ENCODE measurements around the gene WDR93. TPM values are rescaled to one million over a fixed set of nuclear protein-coding genes. Genes with fewer than 3 reads are reported as not detected.
A peak's percentile ranks its signal among the peaks of the same experiment; 100 is the strongest.

WDR93 gene
- total RNA-seq, 2 experiments from 2014 or later = 0.19 TPM; not detected in 1

DNA sequence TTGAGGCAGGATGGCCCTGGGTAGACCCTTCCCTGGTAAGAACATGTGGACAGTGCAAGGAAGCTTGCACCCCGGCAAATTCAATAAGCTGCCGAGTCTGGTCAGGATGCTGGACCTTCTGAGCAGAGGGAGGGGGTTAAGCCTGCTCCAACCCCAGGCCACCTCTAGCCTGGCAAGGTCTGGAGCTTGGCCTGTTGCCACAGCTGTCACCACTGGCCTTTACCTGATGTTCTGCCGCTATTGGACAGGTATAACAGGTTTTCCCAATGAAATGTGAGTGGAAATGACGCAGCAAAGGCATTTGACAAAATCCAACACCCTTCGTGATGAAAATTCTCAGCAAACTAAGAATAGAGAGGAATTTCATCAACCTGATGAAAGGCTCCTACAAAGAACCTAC lies 61.1 kb downstream of the WDR93 start:
- no peak for DNase-seq (ENCODE audit: low spot score)
- Histone ChIP-seq H3K4me2 (ENCODE audit: low read length) (peak overlapping the region; percentile 85; the same call in 1 of the 2 replicates), H3K9me3 (ENCODE audit: low read length) (no peaks in the 10 kb centered on the region), H3K4me1 (ENCODE audit: insufficient read depth, low read length, poor library complexity, severe bottlenecking) (peaks cover 7% of the 10 kb centered on the region), H3K4me3 (ENCODE audit: low read depth, low read length, poor library complexity, severe bottlenecking) (no peak overlapping the region), H3K79me2 (ENCODE audit: insufficient read depth, low read depth, low read length) (no peaks in the 10 kb centered on the region), H2AFZ (ENCODE audit: low read length) (no peak overlapping the region), H3K27ac (ENCODE audit: low read depth, low read length, poor library complexity, severe bottlenecking) (no peak overlapping the region), H3K36me3 (ENCODE audit: insufficient read depth, low read length) (no peaks in the 10 kb centered on the region), H3K9me2 (ENCODE audit: insufficient read depth, low read length) (no peaks in the 10 kb centered on the region), H4K20me1 (ENCODE audit: insufficient read depth, low read length) (no peaks in the 10 kb centered on the region)
- BruUV-seq (replicated peaks) = no TSS peak
- TF ChIP-seq, protein P1, sequence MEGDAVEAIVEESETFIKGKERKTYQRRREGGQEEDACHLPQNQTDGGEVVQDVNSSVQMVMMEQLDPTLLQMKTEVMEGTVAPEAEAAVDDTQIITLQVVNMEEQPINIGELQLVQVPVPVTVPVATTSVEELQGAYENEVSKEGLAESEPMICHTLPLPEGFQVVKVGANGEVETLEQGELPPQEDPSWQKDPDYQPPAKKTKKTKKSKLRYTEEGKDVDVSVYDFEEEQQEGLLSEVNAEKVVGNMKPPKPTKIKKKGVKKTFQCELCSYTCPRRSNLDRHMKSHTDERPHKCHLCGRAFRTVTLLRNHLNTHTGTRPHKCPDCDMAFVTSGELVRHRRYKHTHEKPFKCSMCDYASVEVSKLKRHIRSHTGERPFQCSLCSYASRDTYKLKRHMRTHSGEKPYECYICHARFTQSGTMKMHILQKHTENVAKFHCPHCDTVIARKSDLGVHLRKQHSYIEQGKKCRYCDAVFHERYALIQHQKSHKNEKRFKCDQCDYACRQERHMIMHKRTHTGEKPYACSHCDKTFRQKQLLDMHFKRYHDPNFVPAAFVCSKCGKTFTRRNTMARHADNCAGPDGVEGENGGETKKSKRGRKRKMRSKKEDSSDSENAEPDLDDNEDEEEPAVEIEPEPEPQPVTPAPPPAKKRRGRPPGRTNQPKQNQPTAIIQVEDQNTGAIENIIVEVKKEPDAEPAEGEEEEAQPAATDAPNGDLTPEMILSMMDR (conservative IDR thresholded peaks at IDR 0.05; ENCODE audit: low read length) = no peak
- no peak for TF ChIP-seq EZH2phosphoT487 (IDR thresholded peaks at IDR 0.05; ENCODE audit: borderline replicate concordance, low read depth, low read length)
- intact Hi-C loops (cut with micrococcal nuclease; ENCODE audit: unreplicated experiment) = no loop called here
- CTCF ChIA-PET (ENCODE audit: unreplicated experiment) = interaction anchor here (0.5 kb wide), 1 partner anchor 170 kb away, joined by 3 read pairs; no protein-coding TSS in a partner anchor
- POLR2A ChIA-PET = interaction anchor here (0.8 kb wide), 1 partner anchor 12 kb away, joined by 3 read pairs; no protein-coding TSS in a partner anchor

DNA sequence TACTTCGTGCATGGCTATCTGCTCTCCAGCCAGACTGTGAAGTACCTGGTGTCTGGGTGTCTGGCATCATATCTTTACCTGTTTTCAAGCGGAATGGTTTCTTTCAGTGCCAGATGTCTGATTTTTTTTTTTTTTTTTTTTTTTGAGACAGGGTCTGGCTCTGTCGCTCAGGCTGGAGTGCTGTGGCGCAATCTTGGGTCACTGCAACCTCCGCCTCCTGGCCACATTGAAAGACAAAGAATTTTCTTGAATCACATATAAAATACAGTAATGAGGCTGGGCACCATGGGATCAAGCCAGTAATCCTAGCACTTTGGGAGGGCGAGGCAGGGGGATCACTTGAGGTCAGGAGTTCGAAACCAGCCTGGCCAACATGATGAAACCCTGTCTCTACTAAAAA lies 63.2 kb downstream of the WDR93 start:
- no TSS peak for BruUV-seq (replicated peaks)
- CTCF ChIA-PET (ENCODE audit: unreplicated experiment) = no interaction called here
- POLR2A ChIA-PET = interaction anchor here (0.6 to 1.0 kb wide), 4 partner anchors 137 to 486 kb away, joined by 4 to 5 read pairs (median 4); no protein-coding TSS in a partner anchor
- H3K9me2 ChIP-seq (ENCODE audit: insufficient read depth, low read length) = no peaks in the 10 kb centered on the region
- no peak overlapping the region for H3K27ac ChIP-seq (ENCODE audit: low read depth, low read length, poor library complexity, severe bottlenecking)
- H3K36me3 ChIP-seq (ENCODE audit: insufficient read depth, low read length) = no peaks in the 10 kb centered on the region
- no peak for DNase-seq (ENCODE audit: low spot score)
- no peaks in the 10 kb centered on the region for H4K20me1 ChIP-seq (ENCODE audit: insufficient read depth, low read length)
- peaks cover 7% of the 10 kb centered on the region for H3K4me1 ChIP-seq (ENCODE audit: insufficient read depth, low read length, poor library complexity, severe bottlenecking)
- H3K4me2 ChIP-seq (ENCODE audit: low read length) = no peak overlapping the region
- no peak overlapping the region for H3K4me3 ChIP-seq (ENCODE audit: low read depth, low read length, poor library complexity, severe bottlenecking)
- H2AFZ ChIP-seq (ENCODE audit: low read length) = no peak overlapping the region
- H3K79me2 ChIP-seq (ENCODE audit: insufficient read depth, low read depth, low read length) = no peaks in the 10 kb centered on the region
- intact Hi-C loops (cut with micrococcal nuclease; ENCODE audit: unreplicated experiment) = no loop called here
- TF ChIP-seq, protein P1 (conservative IDR thresholded peaks at IDR 0.05; ENCODE audit: low read length) = no peak
- TF ChIP-seq EZH2phosphoT487 (IDR thresholded peaks at IDR 0.05; ENCODE audit: borderline replicate concordance, low read depth, low read length) = no peak
- H3K9me3 ChIP-seq (ENCODE audit: low read length) = no peaks in the 10 kb centered on the region

DNA sequence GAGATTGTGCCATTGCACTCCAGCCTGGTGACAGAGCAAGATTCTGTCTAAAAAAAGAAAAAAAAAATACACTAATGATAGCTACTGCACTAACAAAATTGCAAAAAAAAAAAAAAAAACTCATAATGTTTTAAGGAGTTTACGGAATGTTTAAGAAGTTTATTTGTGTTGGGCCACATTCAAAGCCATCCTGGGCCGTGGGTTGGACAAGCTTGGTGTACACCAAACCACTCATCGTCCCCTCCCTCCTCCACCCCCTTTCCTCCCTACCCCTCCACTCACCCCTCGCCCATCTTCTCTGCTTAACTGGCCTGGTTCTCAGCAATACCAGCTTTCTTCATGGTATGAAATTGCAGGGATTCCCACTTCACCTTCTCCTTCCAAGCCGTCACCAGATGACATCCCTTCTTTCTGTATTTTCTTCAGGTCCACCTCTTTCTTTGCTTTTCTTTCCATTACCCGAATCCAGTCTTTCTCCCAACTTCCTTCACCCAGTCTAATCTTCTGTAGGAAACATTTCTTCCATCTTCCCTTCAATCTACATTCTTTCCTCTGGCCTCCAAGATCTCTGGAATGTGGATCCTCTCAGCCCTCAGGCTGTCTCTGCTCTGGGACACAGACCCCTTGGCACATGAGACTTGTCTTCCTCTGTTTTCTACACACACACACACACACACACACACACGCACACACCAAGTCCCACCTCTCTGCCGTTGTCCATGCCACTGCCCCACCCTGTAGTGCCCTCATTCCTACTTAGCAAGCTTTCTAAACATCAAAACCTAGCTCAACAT lies 63.9 kb downstream of the WDR93 start:
- Histone ChIP-seq H3K4me2 (ENCODE audit: low read length) (no peak overlapping the region), H4K20me1 (ENCODE audit: insufficient read depth, low read length) (no peaks in the 10 kb centered on the region), H3K4me1 (ENCODE audit: insufficient read depth, low read length, poor library complexity, severe bottlenecking) (peaks cover 7% of the 10 kb centered on the region), H3K4me3 (ENCODE audit: low read depth, low read length, poor library complexity, severe bottlenecking) (no peak overlapping the region), H3K79me2 (ENCODE audit: insufficient read depth, low read depth, low read length) (no peaks in the 10 kb centered on the region), H3K9me3 (ENCODE audit: low read length) (no peaks in the 10 kb centered on the region), H3K9me2 (ENCODE audit: insufficient read depth, low read length) (no peaks in the 10 kb centered on the region), H3K36me3 (ENCODE audit: insufficient read depth, low read length) (no peaks in the 10 kb centered on the region), H3K27ac (ENCODE audit: low read depth, low read length, poor library complexity, severe bottlenecking) (no peak overlapping the region), H2AFZ (ENCODE audit: low read length) (no peak overlapping the region)
- CTCF ChIA-PET (ENCODE audit: unreplicated experiment) = no interaction called here
- TF ChIP-seq, protein P1 (conservative IDR thresholded peaks at IDR 0.05; ENCODE audit: low read length) = no peak
- TF ChIP-seq EZH2phosphoT487 (IDR thresholded peaks at IDR 0.05; ENCODE audit: borderline replicate concordance, low read depth, low read length) = no peak
- no TSS peak for BruUV-seq (replicated peaks)
- POLR2A ChIA-PET = interaction anchor here (0.6 to 1.1 kb wide), 5 partner anchors 10 to 487 kb away, joined by 3 to 5 read pairs (median 4); no protein-coding TSS in a partner anchor
- DNase-seq (ENCODE audit: low spot score) = no peak
- intact Hi-C loops (cut with micrococcal nuclease; ENCODE audit: unreplicated experiment) = no loop called here

Measured in OCI-LY7 (cell line).